Midbrain (tissue), 1 donor: Measurements from ENCODE around the gene GNG7.
"Not testable (repeated sequence)": the region's sequence is repeated elsewhere in the genome, so short reads cannot be mapped to it uniquely, and the experiment has no call there.

Experiments used
- DNase-seq: peaks from one replicate; lab custom pipeline; 2025; lab: John Stamatoyannopoulos, UW

GNG7 gene

DNA sequence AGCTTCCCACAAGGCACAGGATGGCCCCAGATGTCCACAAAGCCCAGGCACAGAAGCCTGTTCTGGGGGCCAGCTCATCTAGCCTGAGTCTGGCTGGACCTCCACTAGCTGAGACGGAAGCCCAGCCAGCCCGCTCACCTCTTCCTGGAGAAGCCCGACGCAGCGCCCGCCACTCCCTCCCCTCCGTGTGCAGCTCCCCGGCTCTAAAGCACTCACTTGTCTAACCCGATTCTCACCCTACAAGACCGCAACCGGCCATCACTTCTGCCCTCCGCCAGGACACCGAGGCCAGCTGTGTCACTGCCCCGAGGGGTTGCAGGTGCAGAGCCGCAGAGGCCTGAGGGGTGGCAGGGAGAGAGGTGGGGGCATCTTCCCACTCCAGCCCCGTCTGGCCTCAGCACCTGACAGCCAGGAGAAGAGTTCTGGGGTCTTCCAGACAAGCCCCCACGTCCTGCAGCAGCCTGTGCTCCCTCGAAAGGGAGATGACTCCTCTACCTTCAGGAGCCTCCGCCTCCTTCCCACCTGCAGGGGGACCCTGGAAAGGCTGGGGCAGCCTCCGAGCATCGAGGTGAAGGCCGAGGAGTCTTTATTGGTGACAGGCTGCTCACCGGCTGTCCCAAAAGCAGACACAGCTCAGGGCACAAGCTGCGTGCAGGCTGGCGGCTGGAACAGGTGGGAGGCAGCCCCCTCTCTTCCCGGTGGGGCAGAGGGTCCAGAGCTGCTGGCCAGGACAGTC lies 24.6 kb upstream of the GNG7 start:
- DNase-seq, result no peak

DNA sequence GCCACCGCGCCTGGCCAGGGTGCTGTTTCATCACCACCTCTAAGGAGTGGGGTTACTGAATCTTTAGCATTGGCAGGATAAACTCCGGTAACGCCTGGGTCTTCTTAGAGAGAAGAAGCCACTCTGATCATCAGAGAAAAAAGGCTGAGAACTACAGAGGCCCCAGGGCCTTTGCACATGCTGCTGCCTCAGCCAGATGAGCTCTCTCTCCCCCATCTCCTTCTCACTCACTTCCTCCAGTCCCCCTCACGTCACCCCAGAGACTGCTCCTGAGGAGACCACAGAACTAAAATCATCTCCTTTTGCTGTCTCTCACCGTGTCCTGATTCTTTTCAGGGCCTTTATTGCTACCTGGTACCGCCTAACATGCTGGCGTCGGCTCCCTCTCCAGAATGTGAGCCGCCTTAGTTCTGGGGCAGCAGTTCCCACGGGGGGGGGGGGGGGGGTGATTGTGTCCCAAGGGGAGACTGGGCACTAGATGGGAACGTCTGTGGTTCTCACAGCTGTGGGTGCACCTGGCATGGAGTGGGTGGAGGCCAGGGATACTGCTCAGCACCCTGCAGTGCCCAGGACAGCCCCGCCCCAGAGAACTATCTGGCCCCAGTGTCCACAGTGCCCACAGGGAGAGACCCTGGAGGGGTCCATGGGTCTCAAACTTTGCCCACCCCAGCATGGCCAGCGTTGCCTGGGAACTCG lies 23.8 kb upstream of the GNG7 start:
- no peak for DNase-seq

DNA sequence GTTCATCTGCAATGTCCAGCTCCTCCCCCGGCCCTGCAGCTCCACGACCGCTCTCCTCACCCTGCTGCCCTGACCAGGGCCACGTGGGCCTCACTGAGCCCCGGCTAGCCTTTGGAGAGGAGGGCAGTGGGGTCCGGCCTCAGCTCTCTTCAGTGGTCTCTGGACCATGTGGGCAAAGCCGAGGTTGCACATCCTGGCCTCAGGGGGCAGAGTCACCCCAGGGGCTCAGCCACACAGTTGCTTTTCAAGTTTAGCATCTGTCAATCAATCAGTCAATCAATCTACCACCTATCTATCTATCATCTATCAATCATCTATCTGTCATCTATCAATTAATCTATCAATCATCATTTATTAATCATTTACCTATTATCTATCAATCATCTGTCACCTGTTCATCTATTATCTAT lies 21.7 kb upstream of the GNG7 start:
- DNase-seq, result no peak

DNA sequence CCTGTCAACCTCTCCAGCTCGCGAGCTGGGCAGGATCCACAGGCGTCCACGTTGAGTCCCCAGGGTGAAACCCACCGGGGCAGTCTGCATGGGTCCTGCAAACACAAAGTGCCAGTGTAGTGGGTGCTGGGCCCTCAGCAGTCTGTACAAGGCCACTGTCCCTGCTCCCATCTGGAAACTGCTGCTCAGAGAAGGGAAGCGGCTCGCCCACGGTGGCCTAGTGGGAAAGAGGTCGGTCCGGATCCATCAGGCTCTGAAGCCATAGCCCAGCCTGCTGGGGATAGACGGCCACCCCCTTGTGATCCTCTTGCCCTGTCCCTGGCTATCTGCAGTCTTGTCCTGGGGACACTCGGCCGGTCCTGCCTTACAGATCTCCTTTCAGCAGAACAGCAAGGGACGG lies 21.3 kb upstream of the GNG7 start:
- DNase-seq, result no peak

DNA sequence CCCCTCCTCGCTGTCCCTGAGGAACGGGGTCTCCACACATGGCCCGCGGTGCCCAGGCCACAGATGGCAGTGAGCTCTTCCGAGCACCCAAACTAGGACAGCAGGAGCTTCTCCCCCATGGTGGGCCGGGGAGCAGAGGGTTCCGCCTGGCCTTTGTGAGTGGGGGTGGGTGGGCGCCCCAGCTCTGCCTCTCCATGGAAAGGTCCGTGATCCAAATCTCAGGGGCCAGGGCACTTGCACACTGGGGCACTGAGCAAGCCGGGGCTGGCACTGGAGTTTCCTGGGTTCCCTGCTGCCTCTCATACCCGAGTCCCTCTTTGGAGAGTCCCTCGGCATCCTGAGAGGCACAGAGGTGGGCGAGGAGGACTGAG lies 20.8 kb upstream of the GNG7 start:
- DNase-seq, result no peak

DNA sequence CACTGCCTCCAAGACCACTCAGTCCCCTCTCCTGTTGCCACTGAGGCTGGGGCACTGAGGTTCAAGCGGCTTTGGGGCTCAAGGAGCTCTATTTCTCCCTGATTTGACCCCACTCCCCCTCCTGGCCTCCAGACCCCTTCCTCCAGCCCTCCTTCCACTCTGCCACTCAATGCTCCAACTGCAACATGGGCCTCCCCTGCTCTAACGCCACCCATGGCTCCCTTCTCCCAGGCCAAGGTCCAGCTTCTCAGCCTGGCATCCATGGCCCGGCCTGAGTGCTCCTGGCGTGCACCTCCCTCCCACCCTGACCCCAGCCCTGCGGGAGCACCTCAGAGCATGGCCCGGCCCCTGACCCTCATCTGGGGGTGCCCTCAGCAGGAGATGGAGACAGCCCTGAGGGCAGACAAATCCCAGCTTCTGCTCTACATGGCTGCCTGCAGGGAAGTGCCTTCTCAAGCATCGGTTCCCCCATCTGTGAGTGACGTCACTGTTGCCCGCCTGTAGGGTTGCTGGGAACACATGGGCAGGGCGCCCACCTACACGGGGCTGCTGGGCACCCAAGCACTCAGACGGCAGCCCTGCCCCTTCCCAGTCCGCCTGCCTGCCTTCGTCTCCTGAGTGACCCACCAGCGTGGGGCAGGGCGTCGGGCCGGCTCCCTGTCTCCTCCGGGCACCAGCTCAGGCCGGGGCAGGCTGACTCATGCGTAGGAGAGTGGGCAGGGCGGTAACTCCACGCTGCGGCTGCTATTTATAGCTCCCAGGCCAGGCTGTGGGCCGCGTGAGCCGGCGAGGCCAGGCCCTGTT lies 20.2 kb upstream of the GNG7 start:
- DNase-seq, result peak; percentile 17

DNA sequence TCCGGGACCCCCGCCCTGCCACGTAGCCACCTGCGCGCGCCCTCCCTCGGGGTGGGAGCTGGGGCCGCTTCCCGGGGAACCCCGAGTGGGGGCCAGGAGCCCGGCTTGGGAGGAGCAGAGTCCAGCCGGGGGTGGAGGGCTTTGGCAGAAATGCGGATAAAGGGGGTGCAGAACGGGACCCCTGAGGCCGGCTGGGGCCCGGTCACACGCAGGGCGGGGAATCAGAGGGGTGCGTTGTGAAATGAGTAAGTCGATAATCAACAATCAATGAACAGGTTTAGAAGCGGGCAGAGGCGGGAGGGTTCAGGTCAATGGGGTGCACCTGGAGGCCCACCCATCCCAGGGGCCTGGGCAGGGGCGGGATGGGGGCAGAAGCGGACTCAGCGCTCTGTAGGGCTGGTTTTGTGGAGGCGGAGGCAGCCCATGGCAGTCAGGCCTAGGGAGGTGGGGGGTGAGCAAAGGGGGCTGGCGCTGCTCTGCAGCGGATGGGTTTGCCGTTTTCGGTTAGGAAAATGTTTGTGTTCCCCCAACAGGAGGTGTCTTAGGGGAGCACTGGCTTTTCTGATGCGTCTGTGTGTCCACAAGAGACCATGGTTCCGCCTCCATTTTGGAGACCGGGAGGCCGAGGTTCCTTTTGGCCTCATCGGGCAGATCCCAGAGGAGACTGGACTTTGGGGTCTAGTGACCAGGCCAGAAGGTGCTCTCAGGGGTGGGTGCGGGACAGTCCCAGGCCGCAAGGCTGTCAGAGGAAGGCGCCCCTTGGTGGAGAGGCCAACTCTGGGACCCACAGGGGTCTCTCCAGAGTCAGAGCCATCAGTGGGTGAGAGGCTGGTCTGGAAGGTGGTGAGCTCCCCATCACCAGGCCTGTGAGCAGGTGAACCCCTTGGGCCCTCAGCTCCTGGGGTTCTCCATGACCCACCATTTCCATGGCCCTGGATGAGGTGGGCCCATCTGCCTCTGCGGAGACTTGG lies 19.4 kb upstream of the GNG7 start:
- DNase-seq, result no peak

DNA sequence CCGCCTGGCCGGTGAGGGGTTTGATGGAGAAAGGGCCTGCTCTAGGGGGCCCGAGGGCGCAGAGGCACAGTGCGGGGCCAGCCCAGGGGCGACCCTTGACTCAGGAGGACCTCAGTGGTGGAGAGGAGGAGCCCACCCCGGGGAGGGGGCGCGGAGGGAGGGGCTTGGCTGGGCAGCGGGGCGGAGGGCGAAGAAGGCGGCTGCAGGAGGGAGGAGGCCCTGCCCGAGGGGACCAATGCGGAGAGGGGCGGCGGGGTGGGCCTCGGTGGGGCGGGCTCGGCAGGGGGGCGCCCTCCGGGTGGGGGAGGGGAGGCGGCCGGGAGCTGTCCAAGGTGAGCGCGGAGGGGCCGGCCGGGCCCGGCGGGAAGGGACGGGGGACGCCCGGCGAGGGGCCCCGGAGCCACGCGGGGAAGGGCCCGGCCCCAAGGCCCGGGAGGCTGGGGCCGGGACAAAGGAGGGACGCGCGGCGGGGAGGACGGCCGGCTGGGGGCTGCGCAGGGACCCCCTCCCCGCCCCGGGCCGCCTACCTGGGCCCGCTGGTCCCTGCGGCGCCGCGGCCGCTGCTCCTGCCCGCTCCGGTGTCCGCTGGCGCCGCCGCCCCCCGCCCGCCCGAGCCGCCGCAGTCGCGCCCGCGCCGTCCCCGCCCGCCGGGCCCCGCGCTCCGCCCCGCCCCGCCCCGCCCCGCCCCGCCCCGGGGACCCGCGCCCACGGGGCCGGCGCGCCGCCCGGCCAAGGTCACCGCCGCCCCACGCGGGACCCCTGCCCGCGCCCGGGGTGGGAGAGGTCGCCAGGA lies 18.5 kb upstream of the GNG7 start, which contains the start of gene DIRAS1:
DIRAS1 (minus strand) TSS at position 596 of the 793 bp plus-strand sequence. CDS start 3,566 bp downstream, outside the sequence.
- DNase-seq, result no peak

DNA sequence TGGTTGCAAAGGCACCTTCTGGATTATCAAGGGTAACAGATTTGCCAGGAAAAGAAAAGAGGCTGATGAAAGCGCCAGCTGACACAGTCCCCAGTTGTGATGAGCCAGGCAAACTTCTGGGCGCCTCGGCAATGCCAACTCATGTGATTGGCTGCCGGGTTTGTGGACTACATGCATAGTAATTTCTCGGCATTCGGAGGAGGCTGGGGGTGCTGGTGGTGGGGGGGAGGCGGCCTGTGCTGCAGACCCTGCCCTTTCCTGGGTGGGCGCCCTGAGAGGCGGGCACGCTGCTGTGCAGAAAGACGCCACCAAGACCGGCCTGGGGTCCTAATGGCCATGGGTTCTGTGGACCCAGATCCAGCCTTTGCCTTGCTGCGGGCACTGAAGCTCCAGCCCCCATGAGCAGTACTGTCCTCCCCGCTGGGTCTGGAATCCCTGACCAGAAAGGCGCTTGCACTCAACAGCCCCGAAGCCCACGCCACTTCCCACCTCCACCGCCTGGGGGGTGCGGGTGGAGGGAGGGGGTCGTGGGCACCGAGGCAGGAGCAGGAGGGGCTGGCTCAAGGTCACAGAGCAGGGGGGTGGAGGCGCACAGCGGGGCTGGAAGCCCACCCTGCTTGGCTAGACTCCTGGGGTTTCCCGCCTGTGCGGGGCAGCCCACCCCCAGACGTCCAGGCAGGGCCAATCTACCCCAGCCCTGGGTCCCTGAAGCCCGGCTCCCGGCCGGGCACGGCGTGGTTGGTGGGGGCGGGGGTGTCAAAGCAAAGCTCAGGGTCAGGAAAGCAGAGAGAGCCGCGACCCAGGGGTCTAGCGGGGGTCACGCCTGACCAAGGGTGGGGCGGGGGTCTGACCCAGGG lies 17.7 kb upstream of the GNG7 start:
- peak; percentile 12 for DNase-seq

DNA sequence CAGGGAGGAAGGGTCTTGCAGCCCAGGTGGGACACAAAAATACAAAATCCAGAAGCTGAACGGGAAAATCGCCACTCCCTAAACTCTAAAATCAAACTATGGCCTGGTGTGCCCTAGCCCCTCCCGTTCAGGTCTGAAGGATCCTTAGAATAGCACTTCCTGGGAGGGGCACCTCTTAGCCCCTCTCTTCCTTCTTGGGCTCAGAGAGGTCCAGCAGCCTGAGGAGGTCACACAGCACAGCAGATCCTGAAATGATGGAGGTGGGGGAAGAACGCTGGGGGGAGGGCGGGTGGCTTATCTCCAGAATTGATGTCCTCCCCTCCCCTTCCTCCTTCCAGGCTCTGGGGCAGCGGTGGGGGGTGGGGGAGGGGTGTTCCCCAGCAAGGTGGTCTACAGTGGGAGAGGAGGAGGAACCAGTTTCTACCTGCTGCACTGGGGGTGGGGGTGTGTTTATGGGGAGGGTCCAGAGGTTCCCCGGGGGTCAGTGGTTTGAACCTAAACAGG lies 16.8 kb upstream of the GNG7 start:
- no peak for DNase-seq

DNA sequence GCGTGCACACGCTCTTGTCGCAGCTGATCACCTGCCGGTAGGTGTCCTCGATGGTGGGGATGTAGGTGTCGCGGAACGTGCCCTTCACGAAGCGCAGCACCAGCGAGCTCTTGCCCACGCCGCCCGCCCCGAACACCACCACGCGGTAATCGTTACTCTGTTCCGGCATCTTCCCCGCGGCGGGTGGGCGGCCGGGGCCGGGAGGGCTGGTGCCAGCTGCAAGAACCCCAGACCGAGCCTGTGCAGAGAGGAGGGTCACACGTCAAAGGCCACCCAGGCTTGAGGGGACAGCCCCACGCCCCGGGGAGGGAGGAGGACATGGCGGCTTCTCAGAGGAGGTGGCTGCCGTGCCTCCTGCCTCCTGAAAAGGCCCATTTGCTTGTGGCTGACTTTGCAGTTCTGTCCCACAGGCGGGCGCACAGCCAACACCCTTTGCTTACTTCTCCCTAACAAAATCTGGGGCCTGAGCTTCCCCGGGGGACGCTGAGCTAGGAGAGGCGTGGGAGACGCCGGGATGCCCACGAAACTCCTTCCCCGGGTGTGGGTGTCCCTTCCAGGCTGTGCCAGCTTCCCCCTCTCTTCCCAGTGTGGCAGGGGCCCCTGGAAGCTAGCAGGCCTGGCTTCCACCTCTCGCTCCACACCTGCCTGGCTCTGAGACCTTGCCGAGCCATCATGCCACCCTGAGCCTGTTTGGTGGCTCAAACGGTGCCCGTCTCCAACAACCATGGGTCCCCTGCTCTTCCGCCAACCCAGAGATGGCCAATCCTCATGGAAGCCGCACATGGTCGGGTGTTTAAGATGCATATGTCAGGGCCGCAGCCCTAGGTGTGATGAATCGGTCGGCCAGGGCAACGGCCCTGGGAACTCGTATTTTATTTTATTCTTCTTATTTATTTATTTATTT lies 15.4 kb upstream of the GNG7 start:
- no peak for DNase-seq

DNA sequence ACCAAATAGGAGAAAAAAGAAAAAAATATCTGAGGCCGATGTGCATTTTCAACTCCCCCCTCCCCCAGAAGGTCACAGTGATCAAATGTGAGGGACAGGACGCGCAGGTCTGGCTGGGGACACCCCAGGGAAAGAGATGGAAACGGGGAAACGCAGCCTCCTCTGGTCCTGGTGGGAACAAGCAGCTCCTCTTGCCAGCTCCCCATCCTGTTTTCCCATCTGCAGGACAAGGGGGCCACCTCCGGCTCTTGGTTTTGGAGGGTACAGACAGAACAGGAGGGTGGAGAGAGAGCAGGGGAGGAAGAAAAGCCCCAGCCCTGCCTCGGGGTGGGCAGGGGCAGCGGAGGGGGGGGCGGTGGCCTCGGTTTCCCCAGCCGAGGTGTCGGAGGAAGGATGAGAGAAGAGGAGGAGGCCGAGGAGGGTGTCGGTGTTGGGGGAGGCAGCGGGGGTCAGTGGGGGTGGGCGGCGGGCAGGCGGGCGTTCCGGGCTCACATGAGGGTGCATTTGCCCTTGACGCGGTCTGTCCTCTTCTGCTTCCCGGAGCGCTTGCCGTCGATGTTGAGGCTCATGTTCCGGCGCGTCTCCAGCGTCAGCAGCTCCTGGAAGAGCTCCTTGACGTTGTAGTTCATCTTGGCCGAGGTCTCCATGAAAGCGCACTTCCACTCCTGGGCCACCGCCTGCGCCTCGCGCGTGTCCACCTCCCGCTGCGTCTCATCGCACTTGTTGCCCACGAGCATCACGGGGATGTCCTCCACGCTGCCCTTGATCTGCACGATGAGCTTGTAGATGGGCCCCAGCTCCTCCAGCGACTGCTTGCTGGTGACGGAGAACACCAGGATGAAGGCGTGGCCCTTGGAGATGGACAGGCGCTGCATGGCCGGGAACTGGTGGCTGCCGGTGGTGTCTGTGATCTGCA lies 14.5 kb upstream of the GNG7 start:
- no peak for DNase-seq

DNA sequence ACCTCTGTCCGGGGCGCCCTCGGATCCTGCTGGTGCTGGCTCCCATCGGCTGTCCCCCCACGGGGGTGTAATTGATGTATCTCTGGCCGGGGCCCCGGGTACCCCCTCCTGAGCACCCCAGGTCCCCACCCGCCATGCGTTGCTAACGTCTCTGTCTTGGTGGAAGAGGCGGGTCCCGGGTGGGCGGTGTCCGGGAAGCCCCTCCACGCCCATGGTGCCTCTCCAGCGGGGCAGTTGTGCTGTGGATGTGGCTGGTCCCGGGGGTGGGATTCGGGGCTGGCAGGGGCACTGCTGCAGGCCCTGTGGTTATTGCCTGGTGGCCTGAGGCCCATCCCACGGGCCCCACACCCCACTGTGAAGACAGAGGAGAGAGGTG lies 13.8 kb upstream of the GNG7 start:
- DNase-seq, result no peak

DNA sequence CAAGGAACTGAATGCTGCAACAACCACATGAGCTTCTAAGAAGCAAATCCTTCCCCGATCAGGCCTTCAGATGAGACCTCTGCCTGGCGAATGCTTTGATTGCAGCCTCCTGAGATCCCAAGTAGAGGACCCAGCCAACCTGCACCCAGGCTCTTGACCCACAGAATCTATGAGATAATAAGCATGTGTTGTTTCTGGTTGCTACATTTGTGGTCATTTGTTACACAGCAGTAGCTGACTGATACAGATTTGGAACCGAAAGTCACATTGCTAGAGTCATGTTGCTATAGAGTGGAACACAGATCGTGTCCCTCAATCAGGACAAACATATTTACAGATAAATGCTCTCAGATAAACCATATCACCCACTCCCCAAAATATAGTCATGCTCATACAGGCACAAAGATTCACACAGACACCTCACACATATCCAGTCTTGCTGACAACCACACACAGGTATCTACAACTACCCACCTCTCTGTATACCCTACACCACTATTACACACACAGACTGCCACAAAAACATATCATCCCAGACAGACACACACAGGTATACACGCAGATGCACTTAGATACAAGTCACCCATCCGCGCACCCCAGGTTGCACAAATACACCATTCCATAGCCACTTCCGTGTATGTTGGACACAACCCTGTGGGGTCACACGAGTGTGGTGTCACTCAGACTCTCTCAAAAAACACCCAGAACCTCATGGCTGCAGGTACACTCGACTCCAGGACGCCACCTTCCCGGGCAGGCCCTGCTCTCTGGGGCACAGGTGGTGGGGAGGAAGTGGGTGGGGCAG lies 13.2 kb upstream of the GNG7 start:
- no peak for DNase-seq

DNA sequence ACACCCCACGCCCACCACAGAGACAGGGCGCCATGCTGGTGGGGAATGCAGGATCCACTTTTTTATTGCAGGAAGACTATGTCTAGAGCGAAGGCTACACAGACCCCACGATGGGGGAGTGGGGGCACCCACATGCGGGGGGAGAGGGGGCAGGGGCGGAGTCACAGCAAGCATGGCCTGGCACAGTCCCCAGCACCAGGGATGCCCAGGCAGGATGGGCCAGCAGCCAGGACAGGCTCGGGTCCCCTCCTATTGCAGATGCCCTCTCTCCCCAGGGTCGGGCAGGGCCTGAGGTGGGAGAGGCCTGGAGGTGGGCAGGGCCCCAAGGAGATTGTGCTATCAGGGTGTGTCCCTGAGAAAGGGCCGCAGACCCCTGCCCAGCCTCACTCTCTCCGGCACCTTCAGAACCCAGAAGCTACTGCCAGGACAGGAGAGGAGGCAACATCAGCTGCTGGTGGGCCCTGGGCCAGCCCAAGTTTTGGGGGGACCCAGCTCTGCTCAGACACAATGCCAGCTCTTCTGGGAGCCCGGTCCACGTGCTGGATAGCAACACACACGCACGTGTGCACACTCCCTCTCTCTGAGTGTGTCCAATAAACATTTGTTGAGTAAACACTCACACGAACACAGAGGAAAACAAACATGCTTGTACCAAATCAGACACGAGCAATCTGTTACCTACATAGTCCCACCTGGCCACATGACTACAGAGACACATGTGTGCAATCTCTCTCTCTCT lies 12.2 kb upstream of the GNG7 start:
- DNase-seq, result no peak

DNA sequence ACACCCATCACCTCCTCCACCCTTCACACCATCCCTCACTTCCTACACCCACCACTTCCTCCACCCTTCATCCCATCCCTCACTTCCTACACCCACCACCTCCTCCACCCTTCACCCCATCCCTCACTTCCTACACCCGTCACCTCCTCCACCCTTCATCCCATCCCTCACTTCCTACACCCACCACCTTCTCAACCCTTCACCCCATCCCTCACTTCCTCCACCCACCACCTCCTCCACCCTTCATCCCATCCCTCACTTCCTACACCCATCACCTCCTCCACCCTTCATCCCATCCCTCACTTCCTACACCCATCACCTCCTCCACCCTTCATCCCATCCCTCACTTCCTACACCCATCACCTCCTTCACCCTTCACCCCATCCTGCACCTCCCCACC lies 11.6 kb upstream of the GNG7 start:
- not testable (repeated sequence) for DNase-seq
